Activated naive CD8-positive, alpha-beta T cell treated with anti-CD3 and anti-CD28 coated beads, Interleukin-2, amount 50 U/mL, for 24 hours (primary cell): ENCODE results near the gene FSCN2.

ENCODE experiments used
- ATAC-seq: fragments of 150-1000 bp; cut with Tn5 transposase; one replicate; pipeline ENCODE4 v1.10.0; 2021
- DNase-seq: peaks from one replicate; pipeline ENCODE4 v3.0.0; 2021
- H3K27ac Mint-ChIP-seq: one replicate; pipeline ENCODE4 v1.8.0; 2021; ENCODE audit warnings: mild to moderate bottlenecking, mixed read lengths
- H3K27me3 Mint-ChIP-seq: one replicate; pipeline ENCODE4 v1.8.0; 2021; ENCODE audit warnings: mixed read lengths
- H3K36me3 Mint-ChIP-seq: one replicate; pipeline ENCODE4 v1.8.0; 2021; ENCODE audit warnings: low read depth, mixed read lengths
- H3K4me1 Mint-ChIP-seq: one replicate; pipeline ENCODE4 v1.8.0; 2021; ENCODE audit warnings: mixed read lengths
- H3K4me3 Mint-ChIP-seq: one replicate; pipeline ENCODE4 v1.8.0; 2021; ENCODE audit warnings: mild to moderate bottlenecking, moderate library complexity, mixed read lengths
- H3K9me3 Mint-ChIP-seq: one replicate; pipeline ENCODE4 v1.8.0; 2021; ENCODE audit warnings: mixed read lengths

The FSCN2 gene

DNA sequence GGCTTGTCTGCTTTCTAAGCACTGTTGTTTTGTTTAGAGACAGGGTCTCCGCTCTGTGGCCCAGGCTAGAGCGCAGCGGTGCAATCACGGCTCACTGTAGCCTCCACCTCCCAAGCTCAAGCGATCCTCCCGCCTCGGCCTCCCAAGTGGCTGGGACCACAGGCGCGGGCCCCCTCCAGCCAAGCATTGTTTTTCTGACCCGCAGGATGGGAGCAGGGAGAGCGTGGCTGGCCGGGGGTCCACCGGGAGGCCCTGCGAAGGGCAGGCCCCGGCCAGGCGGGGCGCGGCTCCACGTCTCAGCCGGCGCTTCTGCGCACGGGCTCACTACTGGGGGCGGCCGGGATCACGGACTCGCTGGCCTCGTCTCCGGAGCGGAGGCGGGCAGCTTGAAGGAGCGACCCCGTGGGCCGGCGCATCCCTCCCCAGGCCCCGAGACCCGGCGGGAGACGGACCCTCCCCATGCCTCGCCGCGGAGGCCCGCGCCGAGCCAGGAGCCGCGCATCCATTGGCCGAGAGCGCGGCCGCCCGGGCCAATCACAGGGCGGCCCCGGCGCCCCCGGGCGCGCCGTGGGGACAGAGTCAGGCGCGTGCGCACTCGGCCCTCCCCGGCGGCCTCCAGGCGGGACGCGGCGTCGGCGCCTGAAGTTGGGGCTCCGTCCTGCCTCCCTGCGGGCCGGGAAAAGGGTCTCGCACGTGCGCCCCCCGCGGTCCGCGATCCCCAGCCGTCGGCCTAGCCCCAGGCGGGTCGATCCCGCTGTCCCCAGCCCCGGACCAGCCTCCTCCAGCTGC lies 40.5 kb upstream of the FSCN2 start:
- H3K4me3 Mint-ChIP-seq, result no peak overlapping the region
- no peak overlapping the region for H3K27ac Mint-ChIP-seq
- peak; percentile 85 for DNase-seq
- H3K36me3 Mint-ChIP-seq, result no peaks in the 10 kb centered on the region
- H3K4me1 Mint-ChIP-seq, result peaks cover 29% of the 10 kb centered on the region
- ATAC-seq, result peak; percentile 74
- peaks cover 18% of the 10 kb centered on the region for H3K27me3 Mint-ChIP-seq
- H3K9me3 Mint-ChIP-seq, result no peaks in the 10 kb centered on the region

DNA sequence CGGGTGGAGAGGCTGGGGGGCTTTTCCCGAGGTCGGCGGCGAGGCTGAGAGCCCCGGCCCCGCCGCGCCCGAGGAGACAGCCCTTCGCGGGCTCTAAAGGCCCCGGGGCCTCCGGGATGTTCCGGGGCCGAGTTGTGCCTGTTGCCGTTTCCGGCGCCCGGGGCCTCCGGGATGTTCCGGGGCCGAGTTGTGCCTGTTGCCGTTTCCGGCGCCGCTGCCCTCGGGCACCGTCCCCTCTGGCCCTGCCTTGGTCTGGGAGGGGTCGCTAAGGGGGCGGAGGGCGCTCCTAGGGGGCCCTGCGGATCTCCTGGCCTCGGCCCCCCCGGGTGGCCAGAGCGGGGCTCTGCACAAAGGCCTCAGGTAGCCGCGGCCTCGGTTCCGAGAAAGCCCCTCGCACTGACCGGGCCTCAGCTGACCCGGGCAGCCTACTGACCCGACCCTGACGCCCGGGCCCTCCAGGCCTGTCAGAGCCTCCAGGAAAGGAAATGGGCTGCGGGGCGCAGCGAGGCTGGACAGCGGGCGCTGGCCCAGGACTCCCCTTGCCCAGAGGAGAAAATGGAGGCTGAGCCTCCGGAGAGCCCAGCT lies 39.8 kb upstream of the FSCN2 start:
- Mint-ChIP-seq H3K27me3 (peaks cover 12% of the 10 kb centered on the region), H3K4me1 (peaks cover 23% of the 10 kb centered on the region), H3K9me3 (no peaks in the 10 kb centered on the region), H3K36me3 (no peaks in the 10 kb centered on the region), H3K4me3 (no peak overlapping the region), H3K27ac (no peak overlapping the region)
- ATAC-seq (no peak), DNase-seq (peak; percentile 24)

- H3K36me3 Mint-ChIP-seq, result no peaks in the 10 kb centered on the region
These were observed 38.9 kb upstream of the FSCN2 start for GRCh38 chr17:81489012-81489997.

DNA sequence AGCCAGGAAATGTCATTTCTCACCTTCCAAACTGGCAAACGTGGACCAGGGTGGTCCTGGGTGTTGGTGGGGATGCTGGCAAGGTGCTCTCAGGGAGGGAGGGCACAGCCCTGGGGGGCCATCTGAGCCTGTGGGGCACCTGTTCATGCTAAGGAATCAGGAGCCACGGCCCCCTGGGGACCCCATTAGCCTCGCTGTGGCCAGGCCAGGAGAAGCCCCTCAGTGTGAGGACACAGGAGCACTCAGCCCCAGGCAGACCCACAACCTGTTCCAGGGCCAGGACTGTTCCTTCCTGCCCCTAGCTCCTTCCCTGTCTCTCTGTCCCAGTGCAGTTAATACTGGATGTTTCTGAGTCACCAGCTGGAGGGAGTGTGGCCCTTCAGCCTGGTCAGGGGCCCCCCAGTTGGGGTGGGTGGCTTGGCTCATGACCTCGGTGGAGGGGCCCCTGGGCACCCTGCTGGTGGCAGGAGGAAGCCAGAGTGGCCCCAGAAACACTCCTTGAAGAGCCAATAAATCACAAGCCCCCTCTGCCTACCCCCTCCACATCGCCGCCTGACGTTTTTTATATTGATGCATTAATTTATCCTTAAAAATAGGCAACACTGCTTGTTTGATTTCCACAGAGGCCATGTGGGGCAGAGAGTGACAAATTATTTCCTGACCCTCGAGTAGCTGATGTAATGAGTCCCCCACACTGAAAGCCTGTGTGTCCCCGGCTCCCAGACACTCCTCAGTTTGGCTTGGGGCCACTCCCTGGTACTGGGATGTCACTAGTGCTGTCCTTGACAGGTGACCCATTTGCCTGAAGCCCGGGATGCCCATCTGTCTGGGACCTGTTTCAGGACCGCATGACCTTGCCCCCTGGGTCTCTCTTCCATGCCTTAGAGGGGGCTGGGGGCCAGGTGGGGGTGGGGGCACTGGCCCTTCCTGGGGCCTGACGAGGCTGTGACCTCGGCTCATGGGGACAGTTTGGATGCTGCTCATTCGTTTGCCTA lies 37.9 kb upstream of the FSCN2 start:
- ATAC-seq, result no peak
- peaks cover 21% of the 10 kb centered on the region for H3K4me1 Mint-ChIP-seq
- no peaks in the 10 kb centered on the region for H3K36me3 Mint-ChIP-seq
- H3K27me3 Mint-ChIP-seq, result peaks cover 16% of the 10 kb centered on the region
- H3K27ac Mint-ChIP-seq, result no peak overlapping the region
- no peaks in the 10 kb centered on the region for H3K9me3 Mint-ChIP-seq
- H3K4me3 Mint-ChIP-seq, result peak overlapping the region; percentile 60
- no peak for DNase-seq

More at GRCh38 chr17:81489012-81489997, 38.9 kb upstream of the FSCN2 start:
- DNase-seq, result no peak
- peaks cover 12% of the 10 kb centered on the region for H3K27me3 Mint-ChIP-seq
- H3K4me3 Mint-ChIP-seq, result peak overlapping the region; percentile 60
- H3K4me1 Mint-ChIP-seq, result peaks cover 21% of the 10 kb centered on the region
- no peaks in the 10 kb centered on the region for H3K9me3 Mint-ChIP-seq
- ATAC-seq, result no peak
- H3K27ac Mint-ChIP-seq, result no peak overlapping the region

DNA sequence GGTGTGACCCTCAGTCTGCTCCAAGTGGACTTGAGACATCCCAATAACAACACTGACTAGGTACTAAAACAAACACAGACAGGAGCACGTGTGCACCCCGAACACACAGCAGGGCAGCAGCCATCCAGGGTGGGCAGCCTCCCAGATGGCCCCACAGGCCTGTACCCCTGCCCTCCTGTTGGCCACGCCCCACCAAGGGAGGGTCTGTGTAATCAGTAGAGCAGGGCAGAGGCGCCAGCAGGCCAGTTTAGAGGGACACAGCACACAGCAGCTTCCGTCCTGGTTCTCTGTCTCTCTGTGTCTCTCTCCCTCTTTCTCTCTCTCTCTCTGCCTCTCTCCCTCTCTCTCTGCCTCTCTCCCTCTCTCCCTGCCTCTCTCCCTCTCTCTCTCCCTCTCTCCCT lies 37.0 kb upstream of the FSCN2 start:
- Mint-ChIP-seq H3K4me1 (peaks cover 16% of the 10 kb centered on the region), H3K9me3 (no peaks in the 10 kb centered on the region), H3K27me3 (peaks cover 12% of the 10 kb centered on the region), H3K36me3 (no peaks in the 10 kb centered on the region), H3K4me3 (no peak overlapping the region), H3K27ac (no peak overlapping the region)
- DNase-seq (no peak), ATAC-seq (no peak)

GRCh38 chr17:81491761-81492160 lies 36.4 kb upstream of the FSCN2 start:
- H3K36me3 Mint-ChIP-seq, result no peaks in the 10 kb centered on the region

DNA sequence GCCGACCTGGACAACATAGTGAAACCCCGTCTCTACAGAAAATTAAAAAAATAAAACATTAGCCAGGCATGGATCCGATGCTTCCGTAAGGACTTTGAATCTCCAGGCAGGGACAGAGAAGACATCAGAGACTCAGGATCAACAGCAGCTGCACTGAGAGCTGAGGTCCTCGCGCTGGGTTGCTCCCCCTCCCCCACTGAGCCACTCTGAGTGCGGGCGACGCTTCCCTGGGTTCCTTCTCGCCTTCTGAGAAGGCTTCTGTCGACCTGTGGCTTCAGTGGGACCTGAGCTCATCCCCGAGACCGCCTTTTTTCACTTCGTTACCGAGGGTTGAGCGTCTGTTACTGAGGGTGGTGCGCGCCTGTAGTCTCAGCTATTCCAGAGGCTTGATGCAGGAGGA lies 36.0 kb upstream of the FSCN2 start:
- DNase-seq (no peak), ATAC-seq (no peak)
- Mint-ChIP-seq H3K4me1 (peaks cover 9% of the 10 kb centered on the region), H3K4me3 (no peak overlapping the region), H3K36me3 (no peaks in the 10 kb centered on the region), H3K27me3 (peaks cover 9% of the 10 kb centered on the region), H3K9me3 (no peaks in the 10 kb centered on the region), H3K27ac (no peak overlapping the region)

More at GRCh38 chr17:81491761-81492160, 36.4 kb upstream of the FSCN2 start:
- Mint-ChIP-seq H3K4me3 (no peak overlapping the region), H3K4me1 (peaks cover 10% of the 10 kb centered on the region), H3K27me3 (peaks cover 9% of the 10 kb centered on the region), H3K9me3 (no peaks in the 10 kb centered on the region), H3K27ac (no peak overlapping the region)
- DNase-seq, result no peak
- no peak for ATAC-seq

- no peaks in the 10 kb centered on the region for H3K9me3 Mint-ChIP-seq
- peaks cover 6% of the 10 kb centered on the region for H3K4me1 Mint-ChIP-seq
- H3K4me3 Mint-ChIP-seq, result no peak overlapping the region
- ATAC-seq (no peak), DNase-seq (no peak)
- peaks cover 9% of the 10 kb centered on the region for H3K27me3 Mint-ChIP-seq
- no peak overlapping the region for H3K27ac Mint-ChIP-seq
- H3K36me3 Mint-ChIP-seq, result no peaks in the 10 kb centered on the region
These were observed 35.5 kb upstream of the FSCN2 start for GRCh38 chr17:81492706-81493105.

GRCh38 chr17:81493198-81494038 lies 34.8 kb upstream of the FSCN2 start:
- no peaks in the 10 kb centered on the region for H3K9me3 Mint-ChIP-seq
- DNase-seq, result no peak
- no peak overlapping the region for H3K4me3 Mint-ChIP-seq
- H3K27me3 Mint-ChIP-seq, result peaks cover 9% of the 10 kb centered on the region
- no peak overlapping the region for H3K27ac Mint-ChIP-seq
- peaks cover 6% of the 10 kb centered on the region for H3K4me1 Mint-ChIP-seq
- no peaks in the 10 kb centered on the region for H3K36me3 Mint-ChIP-seq
- ATAC-seq, result no peak

GRCh38 chr17:81494626-81495377 lies 33.4 kb upstream of the FSCN2 start:
- Mint-ChIP-seq H3K27me3 (peaks cover 7% of the 10 kb centered on the region), H3K4me3 (no peak overlapping the region), H3K27ac (no peak overlapping the region), H3K36me3 (no peaks in the 10 kb centered on the region), H3K4me1 (peaks cover 4% of the 10 kb centered on the region), H3K9me3 (no peaks in the 10 kb centered on the region)
- DNase-seq (no peak), ATAC-seq (peak; percentile 37)

GRCh38 chr17:81498953-81499600 lies 29.1 kb upstream of the FSCN2 start:
- Mint-ChIP-seq H3K9me3 (no peaks in the 10 kb centered on the region), H3K36me3 (no peaks in the 10 kb centered on the region), H3K27me3 (peaks cover 4% of the 10 kb centered on the region), H3K4me1 (no peaks in the 10 kb centered on the region), H3K4me3 (no peak overlapping the region), H3K27ac (no peak overlapping the region)
- DNase-seq, result no peak
- no peak for ATAC-seq

GRCh38 chr17:81499601-81499970 lies 28.6 kb upstream of the FSCN2 start:
- ATAC-seq, result no peak
- H3K4me1 Mint-ChIP-seq, result no peaks in the 10 kb centered on the region
- no peaks in the 10 kb centered on the region for H3K36me3 Mint-ChIP-seq
- no peak for DNase-seq
- H3K27ac Mint-ChIP-seq, result no peak overlapping the region
- no peaks in the 10 kb centered on the region for H3K9me3 Mint-ChIP-seq
- peaks cover 2% of the 10 kb centered on the region for H3K27me3 Mint-ChIP-seq
- H3K4me3 Mint-ChIP-seq, result no peak overlapping the region
